PC-9 (cell line): ENCODE measurements around the gene CBX4. TPM values are rescaled to one million over a fixed set of nuclear protein-coding genes. Genes with fewer than 3 reads are reported as not detected.

ENCODE experiments used
- BruUV-seq: library from RNA; stranded (reverse); fragments of 400-500 nt; replicated peaks from 2 replicates; lab custom pipeline; 2021; lab: Mats Ljungman, UMichigan
- CTCF ChIA-PET: fragments of 300-600 bp; sonication (Branson Sonifier 250); formaldehyde crosslinking; loops from one replicate; lab custom pipeline; 2022; ENCODE audit warnings: antibody characterized with exemption; lab: Charles Lee
- POLR2A ChIA-PET: fragments of 300-600 bp; sonication (Branson Sonifier 250); formaldehyde crosslinking; loops from one replicate; lab custom pipeline; 2022; ENCODE audit warnings: antibody characterized with exemption; ENCODE audit not compliant: unreplicated experiment; lab: Charles Lee
- DNase-seq, 2 experiments: peaks; one replicate each; pipeline versions ENCODE4 v3.0.0 to v3.0.0-alpha.2; 2015 to 2022; ENCODE audit warnings: mixed read lengths in 1 of 2
- H2AFZ ChIP-seq: fragments of 200-600 bp; sonication (generic); 2 replicates; pipeline ENCODE4 v1.8.1; 2017; ENCODE audit warnings: antibody characterized with exemption
- H3F3A ChIP-seq: fragments of 200-600 bp; sonication (generic); 2 replicates; pipeline ENCODE4 v1.8.1; 2017; ENCODE audit warnings: antibody characterized with exemption, mild to moderate bottlenecking, low read depth; ENCODE audit not compliant: insufficient read depth
- H3K27ac ChIP-seq: fragments of 200-600 bp; sonication (generic); 2 replicates; pipeline ENCODE4 v1.6.1; 2016; ENCODE audit warnings: mixed run types
- H3K27me3 ChIP-seq: fragments of 200-600 bp; sonication (generic); 2 replicates; pipeline ENCODE4 v1.6.1; 2016; ENCODE audit warnings: low read depth, mixed run types; ENCODE audit not compliant: insufficient read depth
- H3K36me3 ChIP-seq: fragments of 200-600 bp; sonication (generic); 2 replicates; pipeline ENCODE4 v1.6.1; 2016; ENCODE audit warnings: low read depth, mixed run types
- H3K4me1 ChIP-seq: fragments of 200-600 bp; sonication (generic); replicated peaks from 2 replicates; pipeline ENCODE4 v1.6.1; 2016; ENCODE audit warnings: mixed run types; ENCODE audit not compliant: insufficient read depth
- H3K4me2 ChIP-seq: fragments of 200-600 bp; sonication (generic); 2 replicates; pipeline ENCODE4 v1.6.1; 2017; ENCODE audit warnings: mixed run types
- H3K4me3 ChIP-seq: fragments of 200-600 bp; sonication (generic); 2 replicates; pipeline ENCODE4 v1.6.1; 2016; ENCODE audit warnings: mixed run types
- H3K79me2 ChIP-seq: fragments of 200-600 bp; sonication (generic); 2 replicates; pipeline ENCODE4 v1.6.1; 2017; ENCODE audit warnings: low read depth, mixed run types
- H3K9me2 ChIP-seq: fragments of 200-600 bp; sonication (generic); 2 replicates; pipeline ENCODE4 v1.8.1; 2017; ENCODE audit warnings: mild to moderate bottlenecking; ENCODE audit not compliant: insufficient read depth
- H3K9me3 ChIP-seq: fragments of 200-600 bp; sonication (generic); 2 replicates; pipeline ENCODE4 v1.8.1; 2016; ENCODE audit warnings: low read depth; ENCODE audit not compliant: insufficient read depth
- H4K20me1 ChIP-seq: fragments of 200-600 bp; sonication (generic); 2 replicates; pipeline ENCODE4 v1.8.1; 2017; ENCODE audit not compliant: insufficient read depth
- CTCF ChIP-seq: fragments of 200-600 bp; sonication (generic); conservative IDR thresholded peaks from 2 replicates; pipeline ENCODE4 v1.6.1; 2017; ENCODE audit warnings: mixed run types, antibody characterized with exemption, mild to moderate bottlenecking, moderate library complexity
- EZH2 ChIP-seq: fragments of 200-600 bp; sonication (generic); IDR thresholded peaks from 2 replicates; pipeline ENCODE4 v1.8.0; 2017; ENCODE audit warnings: antibody characterized with exemption, low read depth
- intact Hi-C: fragments of 100-400 bp; cut with micrococcal nuclease; formaldehyde crosslinking; loops from one replicate; pipeline ENCODE4 v1.10.0; 2022; ENCODE audit not compliant: unreplicated experiment
- total RNA-seq: library from RNA; stranded (reverse); gene quantifications from 2 replicates; pipeline ENCODE4 v1.2.3, GENCODE V29; 2021

Gene CBX4
- total RNA-seq, 1 experiment from 2014 or later, result 32.0 TPM

GRCh38 chr17:79887451-79887991, 48.3 kb upstream of the CBX4 start:
- H3K79me2 ChIP-seq, result no peaks in the 10 kb centered on the region
- H3K4me2 ChIP-seq, result no peak overlapping the region
- no peaks in the 10 kb centered on the region for H3F3A ChIP-seq
- BruUV-seq, result no TSS peak
- intact Hi-C loops, result no loop called here
- peaks cover 5% of the 10 kb centered on the region; the same call in 1 of the 2 replicates for H3K4me1 ChIP-seq
- TF ChIP-seq EZH2 (no peak), CTCF (no peak)
- no peaks in the 10 kb centered on the region for H4K20me1 ChIP-seq
- H2AFZ ChIP-seq, result no peak overlapping the region
- H3K9me3 ChIP-seq, result no peaks in the 10 kb centered on the region
- no peaks in the 10 kb centered on the region for H3K27me3 ChIP-seq
- no peak for DNase-seq
- ChIA-PET CTCF (interaction anchor here (0.6 kb wide), 1 partner anchor 19 kb away, joined by 5 read pairs; no protein-coding TSS in a partner anchor), POLR2A (no interaction called here)
- H3K4me3 ChIP-seq, result no peak overlapping the region
- H3K27ac ChIP-seq, result no peak overlapping the region
- H3K9me2 ChIP-seq, result no peaks in the 10 kb centered on the region
- no peaks in the 10 kb centered on the region for H3K36me3 ChIP-seq

GRCh38 chr17:79883202-79883601, 44.0 kb upstream of the CBX4 start:
- intact Hi-C loops, result no loop called here
- no peak for DNase-seq
- ChIA-PET CTCF (no interaction called here), POLR2A (no interaction called here)
- Histone ChIP-seq H4K20me1 (no peaks in the 10 kb centered on the region), H3K4me3 (no peak overlapping the region), H3F3A (no peaks in the 10 kb centered on the region), H3K9me3 (no peaks in the 10 kb centered on the region), H3K27me3 (no peaks in the 10 kb centered on the region), H3K27ac (no peak overlapping the region), H3K79me2 (no peaks in the 10 kb centered on the region), H3K9me2 (no peaks in the 10 kb centered on the region), H3K4me2 (no peak overlapping the region), H3K36me3 (no peaks in the 10 kb centered on the region), H2AFZ (no peak overlapping the region), H3K4me1 (no peaks in the 10 kb centered on the region)
- no TSS peak for BruUV-seq
- TF ChIP-seq CTCF (no peak), EZH2 (no peak)

- Histone ChIP-seq H3K9me2 (no peaks in the 10 kb centered on the region), H4K20me1 (no peaks in the 10 kb centered on the region), H3K27ac (no peak overlapping the region), H2AFZ (no peak overlapping the region), H3F3A (no peaks in the 10 kb centered on the region), H3K4me1 (no peaks in the 10 kb centered on the region), H3K36me3 (no peaks in the 10 kb centered on the region), H3K4me3 (no peak overlapping the region), H3K79me2 (no peaks in the 10 kb centered on the region), H3K27me3 (no peaks in the 10 kb centered on the region), H3K9me3 (no peaks in the 10 kb centered on the region), H3K4me2 (no peak overlapping the region)
- TF ChIP-seq EZH2 (no peak), CTCF (no peak)
- intact Hi-C loops, result no loop called here
- DNase-seq, result no peak
- no TSS peak for BruUV-seq
- POLR2A ChIA-PET, result no interaction called here
- CTCF ChIA-PET, result no interaction called here
Observed at GRCh38 chr17:79878329-79878947, 39.2 kb upstream of the CBX4 start.
